GM23248 (cell line): ENCODE measurements around the gene RHOT2. TPM values are rescaled to one million over a fixed set of nuclear protein-coding genes. Genes with fewer than 3 reads are reported as not detected.

Experiments
- DNase-seq: peaks from one replicate; pipeline ENCODE4 v3.0.0-alpha.2; 2015
- H2AFZ ChIP-seq: fragments of 200-600 bp; sonication (generic); 2 replicates; pipeline ENCODE4 v1.6.1; 2016; ENCODE audit warnings: antibody characterized with exemption
- H3F3A ChIP-seq: fragments of 200-600 bp; sonication (generic); 2 replicates; pipeline ENCODE4 v1.6.1; 2016; ENCODE audit warnings: mild to moderate bottlenecking, antibody characterized with exemption, mixed run types; ENCODE audit not compliant: insufficient read depth
- H3K27ac ChIP-seq: fragments of 200-600 bp; sonication (generic); 2 replicates; pipeline ENCODE4 v1.5.1; 2016; ENCODE audit warnings: mild to moderate bottlenecking
- H3K27me3 ChIP-seq: fragments of 200-600 bp; sonication (generic); replicated peaks from 2 replicates; pipeline ENCODE4 v1.6.1; 2016; ENCODE audit warnings: mild to moderate bottlenecking; ENCODE audit not compliant: insufficient read depth
- H3K36me3 ChIP-seq: fragments of 200-600 bp; sonication (generic); 2 replicates; pipeline ENCODE4 v1.6.1; 2016; ENCODE audit warnings: low read depth, mild to moderate bottlenecking
- H3K4me1 ChIP-seq: fragments of 200-600 bp; sonication (generic); 2 replicates; pipeline ENCODE4 v1.6.1; 2016; ENCODE audit warnings: mild to moderate bottlenecking; ENCODE audit not compliant: insufficient read depth
- H3K4me2 ChIP-seq: fragments of 200-600 bp; sonication (generic); one replicate; pipeline ENCODE4 v1.6.1; 2016; ENCODE audit warnings: mild to moderate bottlenecking; ENCODE audit not compliant: unreplicated experiment
- H3K4me3 ChIP-seq: fragments of 200-600 bp; sonication (generic); 2 replicates; pipeline ENCODE4 v1.5.1; 2016; ENCODE audit warnings: mild to moderate bottlenecking
- H3K79me2 ChIP-seq: fragments of 200-600 bp; sonication (generic); 2 replicates; pipeline ENCODE4 v1.6.1; 2016; ENCODE audit warnings: mild to moderate bottlenecking; ENCODE audit not compliant: insufficient read depth
- H3K9ac ChIP-seq: fragments of 200-600 bp; sonication (generic); 2 replicates; pipeline ENCODE4 v1.6.1; 2016; ENCODE audit warnings: mild to moderate bottlenecking
- H3K9me2 ChIP-seq: fragments of 200-600 bp; sonication (generic); 2 replicates; pipeline ENCODE4 v1.6.1; 2016; ENCODE audit warnings: mixed run types, mild to moderate bottlenecking, moderate library complexity; ENCODE audit not compliant: insufficient read depth
- H3K9me3 ChIP-seq: fragments of 200-600 bp; sonication (generic); one replicate; pipeline ENCODE4 v1.6.1; 2017; ENCODE audit warnings: low read depth
- H4K20me1 ChIP-seq: fragments of 200-600 bp; sonication (generic); 2 replicates; pipeline ENCODE4 v1.6.0; 2016; ENCODE audit not compliant: insufficient read depth
- EZH2 ChIP-seq: fragments of 200-600 bp; sonication (generic); IDR thresholded peaks from 2 replicates; pipeline ENCODE4 v1.6.1; 2018; ENCODE audit warnings: antibody characterized with exemption, mild to moderate bottlenecking; ENCODE audit not compliant: insufficient read depth, poor library complexity, severe bottlenecking
- EZH2phosphoT487 ChIP-seq: fragments of 200-600 bp; sonication (generic); IDR thresholded peaks from 2 replicates; pipeline ENCODE4 v1.6.1; 2018; ENCODE audit warnings: antibody characterized with exemption, moderate library complexity, mild to moderate bottlenecking, low read depth; ENCODE audit not compliant: insufficient read depth
- WGBS, 2 experiments: methylation state at CpG; one replicate each; pipeline ENCODE4 v1.1.6; 2015 to 2017; ENCODE audit warnings: low lambda C conversion rate in 2 of 2, low coverage in 1 of 2; ENCODE audit errors: missing lambda C conversion rate in 2 of 2; 5-methylcytosine and 5-hydroxymethylcytosine counted together
- in situ Hi-C: fragments of 300-500 bp; cut with MboI; formaldehyde crosslinking; loops from 2 replicates; pipeline ENCODE4 v1.15.0; 2020
- polyA plus RNA-seq: library from polyadenylated mRNA; unstranded; fragments of >200 nt; fragmentation: Nextera tagmentation; extraction: Ambion mirVana; gene quantifications from 2 replicates; pipeline ENCODE4 v1.2.1, GENCODE V29; 2016
- total RNA-seq: library from RNA; depleted of rRNA; stranded (reverse); fragments of >200 nt; shearing (Covaris generic); gene quantifications from 2 replicates; pipeline ENCODE4 v1.2.3, GENCODE V29; 2014

The RHOT2 gene
- total and polyA plus RNA-seq, 2 experiments from 2014 or later: 65.9 to 70.0 TPM

DNA sequence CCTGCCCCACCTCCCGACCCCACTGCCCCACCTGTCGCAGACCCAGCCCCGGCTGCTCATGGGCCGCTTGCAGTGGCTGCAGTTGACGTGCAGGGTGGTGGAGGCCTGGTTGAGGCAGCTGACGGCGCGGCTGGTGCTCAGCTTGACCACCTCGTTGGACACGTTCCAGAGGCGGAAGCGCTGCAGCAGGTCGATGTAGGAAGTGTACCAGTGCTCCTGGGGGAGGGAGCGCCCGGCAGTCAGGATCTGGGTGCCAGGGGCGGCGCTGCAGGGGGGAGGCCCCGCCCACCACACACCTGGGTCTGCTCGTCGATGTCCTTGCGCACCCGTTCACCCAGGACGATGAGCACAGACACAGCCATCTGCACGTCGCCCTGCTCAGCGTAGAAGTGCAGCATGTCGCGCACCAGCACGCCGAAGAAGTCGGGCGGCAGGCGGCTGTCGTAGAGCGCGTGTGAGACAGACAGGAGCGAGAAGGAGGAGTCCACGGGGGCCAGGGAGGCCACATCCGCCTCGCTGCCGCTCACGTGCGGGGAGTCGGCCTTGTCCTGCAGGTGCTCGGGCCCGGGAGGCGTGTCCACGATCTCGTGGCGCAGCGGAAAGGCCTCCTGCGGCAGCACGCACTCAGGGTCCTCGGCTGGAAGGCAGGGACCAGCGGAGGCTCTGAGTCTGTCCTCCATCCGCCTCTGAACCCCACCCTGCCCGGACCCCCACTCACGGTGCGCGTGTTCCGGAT lies 17.2 kb downstream of the RHOT2 start:
- Histone ChIP-seq H3K27me3 (no peaks in the 10 kb centered on the region), H3K27ac (no peak overlapping the region), H3K36me3 (peaks cover 11% of the 10 kb centered on the region; the same call in 1 of the 2 replicates), H3K9me2 (no peaks in the 10 kb centered on the region), H3K79me2 (peaks cover 60% of the 10 kb centered on the region), H3K9ac (no peak overlapping the region), H3K4me1 (peaks cover 20% of the 10 kb centered on the region), H3K4me3 (no peak overlapping the region), H2AFZ (no peak overlapping the region), H3K9me3 (no peaks in the 10 kb centered on the region), H4K20me1 (no peaks in the 10 kb centered on the region), H3F3A (peaks cover 15% of the 10 kb centered on the region; the same call in 1 of the 2 replicates), H3K4me2 (no peak overlapping the region)
- no peak for DNase-seq
- in situ Hi-C loops: no loop called here
- TF ChIP-seq EZH2phosphoT487 (no peak), EZH2 (no peak)
- WGBS, 2 experiments: 95% methylated on average over 24 to 61 of the region's 61 CpGs

GRCh38 chr16:685967-686366 lies 18.0 kb downstream of the RHOT2 start:
- H3K4me3 ChIP-seq: no peak overlapping the region
- H3K79me2 ChIP-seq: peaks cover 57% of the 10 kb centered on the region
- peak; percentile 74 for DNase-seq
- no peaks in the 10 kb centered on the region for H3K9me3 ChIP-seq
- no peak overlapping the region for H2AFZ ChIP-seq
- 66 to 78% methylated on average over 9 of the region's 10 CpGs for WGBS, 2 experiments
- H3K27ac ChIP-seq: no peak overlapping the region
- H3K4me1 ChIP-seq: peaks cover 23% of the 10 kb centered on the region
- no peaks in the 10 kb centered on the region for H3K27me3 ChIP-seq
- peaks cover 11% of the 10 kb centered on the region; the same call in 1 of the 2 replicates for H3K36me3 ChIP-seq
- in situ Hi-C loops: no loop called here
- no peak for TF ChIP-seq EZH2phosphoT487
- TF ChIP-seq EZH2: no peak
- peaks cover 15% of the 10 kb centered on the region; the same call in 1 of the 2 replicates for H3F3A ChIP-seq
- no peaks in the 10 kb centered on the region for H3K9me2 ChIP-seq
- no peak overlapping the region for H3K4me2 ChIP-seq
- no peak overlapping the region for H3K9ac ChIP-seq
- H4K20me1 ChIP-seq: no peaks in the 10 kb centered on the region

DNA sequence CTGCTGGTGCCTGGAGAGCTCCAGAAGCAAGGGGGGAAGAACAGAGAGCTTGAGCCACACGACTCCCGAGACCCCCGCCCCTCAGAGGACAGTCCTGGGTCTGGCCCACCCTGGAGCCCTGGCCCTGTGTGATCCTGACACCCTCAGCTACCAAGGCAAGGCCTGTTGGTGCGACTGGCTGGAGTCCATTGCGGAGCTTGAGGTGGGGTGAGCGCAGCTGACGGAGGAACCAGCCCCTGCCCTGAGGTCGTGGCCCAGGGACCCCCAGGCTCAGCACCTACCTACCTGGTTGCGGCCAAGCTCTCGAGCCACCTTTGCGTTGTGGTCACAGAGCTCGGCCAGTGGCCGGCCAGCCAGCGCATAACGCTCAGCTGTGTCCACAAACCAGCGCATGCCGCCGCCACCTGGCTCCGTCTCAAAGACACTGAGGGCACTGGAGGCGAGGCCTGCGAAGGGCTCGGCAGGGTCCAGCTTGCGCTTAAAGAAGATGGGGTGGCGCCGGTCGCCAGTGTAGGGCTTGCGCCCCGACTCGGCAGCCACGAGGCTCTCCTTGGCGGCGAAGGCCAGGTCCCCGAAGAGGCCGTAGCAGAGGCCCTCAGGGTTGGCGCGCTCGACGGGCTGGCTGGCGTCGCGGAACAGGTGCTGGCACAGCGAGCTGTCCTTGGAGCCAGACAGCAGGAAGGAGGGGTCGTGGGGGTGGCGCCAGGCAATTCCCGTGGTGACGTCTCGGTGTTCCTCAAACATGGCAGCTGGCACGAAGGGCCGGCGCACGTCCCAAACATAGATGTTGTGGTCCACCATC lies 18.7 kb downstream of the RHOT2 start:
- TF ChIP-seq EZH2phosphoT487 (no peak), EZH2 (no peak)
- 91 to 93% methylated on average over 47 to 51 of the region's 51 CpGs for WGBS, 2 experiments
- Histone ChIP-seq H3K9ac (no peak overlapping the region), H3F3A (peaks cover 10% of the 10 kb centered on the region; the same call in 1 of the 2 replicates), H3K4me1 (peaks cover 19% of the 10 kb centered on the region), H3K9me2 (no peaks in the 10 kb centered on the region), H3K4me3 (no peak overlapping the region), H3K36me3 (peaks cover 10% of the 10 kb centered on the region; the same call in 1 of the 2 replicates), H3K27ac (no peak overlapping the region), H4K20me1 (no peaks in the 10 kb centered on the region), H3K4me2 (no peak overlapping the region), H2AFZ (no peak overlapping the region), H3K27me3 (no peaks in the 10 kb centered on the region), H3K79me2 (peaks cover 50% of the 10 kb centered on the region), H3K9me3 (no peaks in the 10 kb centered on the region)
- no peak for DNase-seq
- in situ Hi-C loops: no loop called here

DNA sequence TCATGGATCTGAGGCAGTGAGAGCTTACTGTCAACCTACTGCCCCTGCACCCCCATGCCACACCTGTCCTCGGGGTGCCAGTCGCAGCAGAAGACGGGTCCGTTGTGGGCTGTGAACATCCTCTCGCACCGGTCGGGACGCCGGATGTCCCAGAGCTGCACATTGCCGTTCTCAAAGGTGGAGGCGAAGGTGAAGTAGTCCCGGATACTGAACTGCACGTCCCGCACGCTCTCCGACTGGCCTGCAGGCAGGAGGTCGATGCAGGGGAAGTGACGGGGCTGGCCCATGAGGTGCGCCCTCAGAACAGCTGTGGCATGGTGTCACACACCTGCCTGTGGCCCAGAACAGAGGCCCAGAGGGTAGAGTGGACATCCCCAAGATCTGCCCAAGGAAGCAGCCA lies 19.6 kb downstream of the RHOT2 start:
- TF ChIP-seq EZH2 (no peak), EZH2phosphoT487 (no peak)
- Histone ChIP-seq H3K4me1 (peaks cover 13% of the 10 kb centered on the region; the same call in 1 of the 2 replicates), H3K4me3 (no peak overlapping the region), H3K27ac (no peak overlapping the region), H3K9ac (no peak overlapping the region), H4K20me1 (no peaks in the 10 kb centered on the region), H3K9me2 (no peaks in the 10 kb centered on the region), H3K4me2 (no peak overlapping the region), H3K36me3 (0 out of 2 replicates have a peak, but pooled peaks cover 2% of the 10 kb centered on the region), H3K9me3 (no peaks in the 10 kb centered on the region), H3K27me3 (no peaks in the 10 kb centered on the region), H3K79me2 (peaks cover 41% of the 10 kb centered on the region), H3F3A (0 out of 2 replicates have a peak, but pooled peaks cover 2% of the 10 kb centered on the region), H2AFZ (no peak overlapping the region)
- 92 to 95% methylated on average over 19 of the region's 19 CpGs for WGBS, 2 experiments
- no peak for DNase-seq
- in situ Hi-C loops: no loop called here
